ENCODE results near the gene IP6K1.

IP6K1 gene

GRCh38 chr3:49705390-49705960 lies 80.9 kb downstream of the IP6K1 start:
- Histone ChIP-seq H3K4me1 (ENCODE audit: insufficient read depth, low read length, severe bottlenecking) (no peaks in the 10 kb centered on the region), H3K27ac (ENCODE audit: low read depth, low read length, poor library complexity, severe bottlenecking) (no peak overlapping the region), H3K9me2 (ENCODE audit: low read depth, low read length) (no peaks in the 10 kb centered on the region), H3K79me2 (ENCODE audit: insufficient read depth, low read length) (no peaks in the 10 kb centered on the region), H3K4me2 (ENCODE audit: low read length) (no peak overlapping the region), H3F3A (ENCODE audit: insufficient read depth, low read length) (no peaks in the 10 kb centered on the region), H2AFZ (ENCODE audit: low read length) (no peak overlapping the region), H3K9ac (ENCODE audit: low read length) (no peak overlapping the region), H3K9me3 (ENCODE audit: low read length) (no peaks in the 10 kb centered on the region), H3K27me3 (ENCODE audit: insufficient read depth, low read length) (no peaks in the 10 kb centered on the region), H4K20me1 (ENCODE audit: insufficient read depth, low read length) (no peaks in the 10 kb centered on the region), H3K4me3 (ENCODE audit: low read depth, low read length, poor library complexity, severe bottlenecking) (no peak overlapping the region), H3K36me3 (ENCODE audit: insufficient read depth, low read length) (peaks cover 21% of the 10 kb centered on the region; the same call in 1 of the 2 replicates)
- no peak for TF ChIP-seq EZH2 (IDR thresholded peaks at IDR 0.05; ENCODE audit: borderline replicate concordance, low read length)

DNA sequence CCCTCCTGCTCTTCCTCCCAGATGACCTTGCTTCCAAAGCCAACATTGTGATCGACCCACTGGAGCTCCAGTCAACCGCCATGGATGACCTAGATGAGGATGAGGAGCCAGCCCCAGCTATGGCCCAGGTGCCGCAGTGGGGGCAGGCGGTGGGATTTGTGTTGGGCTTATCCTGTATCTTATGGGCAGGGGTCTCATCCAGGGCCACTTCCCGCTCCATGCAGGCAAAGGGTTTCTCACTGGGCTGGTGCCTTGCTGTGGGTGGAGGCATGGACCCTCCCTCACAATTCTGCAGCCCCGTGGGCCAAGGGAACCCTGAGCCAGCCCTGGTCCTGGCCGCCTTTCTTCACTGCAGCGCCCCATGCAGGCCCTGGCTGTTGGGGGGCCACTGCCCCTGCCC lies 81.7 kb downstream of the IP6K1 start:
- H3K27me3 ChIP-seq (ENCODE audit: insufficient read depth, low read length), result no peaks in the 10 kb centered on the region
- H3K4me1 ChIP-seq (ENCODE audit: insufficient read depth, low read length, severe bottlenecking), result no peaks in the 10 kb centered on the region
- no peaks in the 10 kb centered on the region for H3F3A ChIP-seq (ENCODE audit: insufficient read depth, low read length)
- no peak overlapping the region for H3K4me2 ChIP-seq (ENCODE audit: low read length)
- H4K20me1 ChIP-seq (ENCODE audit: insufficient read depth, low read length), result no peaks in the 10 kb centered on the region
- H3K9me2 ChIP-seq (ENCODE audit: low read depth, low read length), result no peaks in the 10 kb centered on the region
- no peak overlapping the region for H3K27ac ChIP-seq (ENCODE audit: low read depth, low read length, poor library complexity, severe bottlenecking)
- no peaks in the 10 kb centered on the region for H3K79me2 ChIP-seq (ENCODE audit: insufficient read depth, low read length)
- TF ChIP-seq EZH2 (IDR thresholded peaks at IDR 0.05; ENCODE audit: borderline replicate concordance, low read length), result no peak
- TF ChIP-seq CTCF (IDR thresholded peaks at IDR 0.05; ENCODE audit: low read length), result no peak
- no peak overlapping the region for H3K9ac ChIP-seq (ENCODE audit: low read length)
- no peak overlapping the region for H3K4me3 ChIP-seq (ENCODE audit: low read depth, low read length, poor library complexity, severe bottlenecking)
- H3K9me3 ChIP-seq (ENCODE audit: low read length), result no peaks in the 10 kb centered on the region
- peaks cover 21% of the 10 kb centered on the region; the same call in 1 of the 2 replicates for H3K36me3 ChIP-seq (ENCODE audit: insufficient read depth, low read length)
- H2AFZ ChIP-seq (ENCODE audit: low read length), result no peak overlapping the region

DNA sequence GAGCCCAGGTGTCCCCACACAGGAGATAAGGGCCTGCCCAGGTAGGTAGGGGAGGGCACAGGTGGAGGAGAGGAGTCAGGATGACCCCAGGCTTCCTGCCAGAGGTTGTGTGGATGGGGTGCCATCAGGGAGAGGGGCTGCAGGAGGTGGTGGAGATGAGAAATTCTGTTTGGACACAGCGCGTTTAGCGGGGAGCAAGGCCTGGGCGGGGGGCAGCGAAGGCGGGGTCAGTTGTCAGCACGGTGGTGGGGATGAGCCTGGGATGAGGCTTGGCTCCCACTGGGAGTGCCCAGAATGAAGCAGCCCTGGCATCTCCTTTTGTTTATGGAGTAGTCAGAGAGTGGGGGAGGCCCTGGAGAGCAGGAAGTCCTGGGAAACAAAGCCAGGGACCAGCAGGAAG lies 82.4 kb downstream of the IP6K1 start:
- H3K36me3 ChIP-seq (ENCODE audit: insufficient read depth, low read length), result peaks cover 21% of the 10 kb centered on the region; the same call in 1 of the 2 replicates
- no peak overlapping the region for H3K4me3 ChIP-seq (ENCODE audit: low read depth, low read length, poor library complexity, severe bottlenecking)
- no peaks in the 10 kb centered on the region for H4K20me1 ChIP-seq (ENCODE audit: insufficient read depth, low read length)
- no peaks in the 10 kb centered on the region for H3K4me1 ChIP-seq (ENCODE audit: insufficient read depth, low read length, severe bottlenecking)
- H3K79me2 ChIP-seq (ENCODE audit: insufficient read depth, low read length), result no peaks in the 10 kb centered on the region
- TF ChIP-seq EZH2 (IDR thresholded peaks at IDR 0.05; ENCODE audit: borderline replicate concordance, low read length), result no peak
- no peak for TF ChIP-seq CTCF (IDR thresholded peaks at IDR 0.05; ENCODE audit: low read length)
- H3K27ac ChIP-seq (ENCODE audit: low read depth, low read length, poor library complexity, severe bottlenecking), result no peak overlapping the region
- H3F3A ChIP-seq (ENCODE audit: insufficient read depth, low read length), result no peaks in the 10 kb centered on the region
- H2AFZ ChIP-seq (ENCODE audit: low read length), result no peak overlapping the region
- H3K27me3 ChIP-seq (ENCODE audit: insufficient read depth, low read length), result no peaks in the 10 kb centered on the region
- no peaks in the 10 kb centered on the region for H3K9me2 ChIP-seq (ENCODE audit: low read depth, low read length)
- no peak overlapping the region for H3K9ac ChIP-seq (ENCODE audit: low read length)
- H3K9me3 ChIP-seq (ENCODE audit: low read length), result no peaks in the 10 kb centered on the region
- H3K4me2 ChIP-seq (ENCODE audit: low read length), result no peak overlapping the region

DNA sequence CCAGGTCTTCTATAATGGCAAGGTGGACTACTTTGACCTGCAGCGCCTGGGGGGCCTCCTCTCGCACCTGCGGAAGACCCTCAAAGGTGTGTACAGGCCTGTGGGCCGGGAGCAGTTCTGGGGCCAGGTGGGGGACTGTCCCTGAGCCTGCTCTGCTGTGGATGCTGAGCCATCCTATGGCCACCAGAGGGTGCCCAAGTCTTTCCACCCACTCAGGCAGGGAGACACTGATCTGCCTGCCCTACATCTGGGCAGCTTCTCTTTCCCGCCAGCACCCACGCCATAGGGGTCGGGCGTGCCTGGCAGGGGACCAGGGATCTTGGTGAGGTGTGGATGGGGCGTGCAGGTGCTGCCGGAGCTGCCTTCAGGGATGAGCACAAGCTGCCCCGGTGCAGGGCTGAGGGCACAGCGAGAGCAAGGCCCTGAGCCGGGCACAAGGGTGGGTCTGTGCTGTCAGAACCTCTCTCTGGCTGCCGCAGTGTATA lies 82.9 kb downstream of the IP6K1 start:
- TF ChIP-seq CTCF (IDR thresholded peaks at IDR 0.05; ENCODE audit: low read length) (peak; percentile 77), EZH2 (IDR thresholded peaks at IDR 0.05; ENCODE audit: borderline replicate concordance, low read length) (no peak)
- Histone ChIP-seq H3K9ac (ENCODE audit: low read length) (no peak overlapping the region), H3K36me3 (ENCODE audit: insufficient read depth, low read length) (peaks cover 21% of the 10 kb centered on the region; the same call in 1 of the 2 replicates), H4K20me1 (ENCODE audit: insufficient read depth, low read length) (no peaks in the 10 kb centered on the region), H3K4me1 (ENCODE audit: insufficient read depth, low read length, severe bottlenecking) (no peaks in the 10 kb centered on the region), H3K79me2 (ENCODE audit: insufficient read depth, low read length) (no peaks in the 10 kb centered on the region), H3K27me3 (ENCODE audit: insufficient read depth, low read length) (no peaks in the 10 kb centered on the region), H2AFZ (ENCODE audit: low read length) (no peak overlapping the region), H3K9me3 (ENCODE audit: low read length) (no peaks in the 10 kb centered on the region), H3K4me2 (ENCODE audit: low read length) (no peak overlapping the region), H3K9me2 (ENCODE audit: low read depth, low read length) (no peaks in the 10 kb centered on the region), H3F3A (ENCODE audit: insufficient read depth, low read length) (no peaks in the 10 kb centered on the region), H3K27ac (ENCODE audit: low read depth, low read length, poor library complexity, severe bottlenecking) (no peak overlapping the region), H3K4me3 (ENCODE audit: low read depth, low read length, poor library complexity, severe bottlenecking) (no peak overlapping the region)

Data from OCI-LY1 (cell line).